Upper lobe of right lung (tissue), 1 donor: ENCODE data around the gene ATP6V1G3. TPM values are rescaled to one million over a fixed set of nuclear protein-coding genes. Genes with fewer than 3 reads are reported as not detected.
A peak's percentile ranks its signal among the peaks of the same experiment; 100 is the strongest.

ENCODE experiments used
- ATAC-seq: fragments of 200-7000 bp; cut with Tn5 transposase; one replicate; pipeline ENCODE4 v1.9.1; 2020; ENCODE audit warnings: mild to moderate bottlenecking, moderate library complexity
- DNase-seq: peaks from one replicate; pipeline ENCODE4 v3.0.0-alpha.2; 2020
- H3K27ac ChIP-seq: fragments of 200-600 bp; one replicate; pipeline ENCODE4 v1.8.0; 2022
- H3K27me3 ChIP-seq: fragments of 200-600 bp; one replicate; pipeline ENCODE4 v1.8.0; 2022; ENCODE audit warnings: mild to moderate bottlenecking
- H3K36me3 ChIP-seq: fragments of 200-600 bp; one replicate; pipeline ENCODE4 v1.8.0; 2022
- H3K4me1 ChIP-seq: fragments of 200-600 bp; one replicate; pipeline ENCODE4 v1.8.0; 2022
- H3K4me3 ChIP-seq: fragments of 200-600 bp; one replicate; pipeline ENCODE4 v1.8.0; 2022; ENCODE audit warnings: mild to moderate bottlenecking
- H3K9me3 ChIP-seq: fragments of 200-600 bp; one replicate; pipeline ENCODE4 v1.8.0; 2022
- intact Hi-C: fragments of 100-400 bp; cut with DNase I; formaldehyde crosslinking; loops from one replicate; pipeline ENCODE4 v1.11.0; 2022
- total RNA-seq: library from RNA; stranded (reverse); fragmentation: NEBNext Ultra II Directional; extraction: Animal tissue kit (Norgen Biotek cat#: 25700); gene quantifications from one replicate; pipeline ENCODE4 v1.2.1, GENCODE V29; 2021
- TF ChIP-seq, protein P1 (sequence below): fragments of 200-600 bp; IDR thresholded peaks from one replicate; pipeline ENCODE4 v1.8.0; 2022; ENCODE audit warnings: antibody characterized with exemption
- donor health status: DM: no; HTN: yes; CAD: no; lungs with severe emphysema.

ATP6V1G3 gene
- total RNA-seq, 1 donor from 2014 or later: not detected

DNA sequence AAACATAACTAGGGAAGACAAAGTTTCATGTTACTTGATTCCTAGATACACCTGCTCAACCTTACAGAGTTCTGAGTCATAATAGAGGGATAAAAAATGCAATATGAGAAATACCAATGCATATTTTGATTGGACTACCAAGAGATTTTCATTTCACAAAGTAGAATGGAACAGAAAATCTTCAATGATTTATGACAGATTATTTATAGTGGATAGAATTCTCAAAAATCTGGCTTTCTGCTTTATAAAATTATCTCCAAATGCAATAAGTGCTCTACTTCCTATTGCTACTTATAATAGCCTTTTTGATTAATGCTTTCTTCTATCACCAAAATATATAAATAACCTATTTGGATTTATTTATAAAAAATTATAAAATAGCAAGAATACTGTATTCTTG is 18.9 kb upstream of the ATP6V1G3 start:
- H3K36me3 ChIP-seq: no peaks in the 10 kb centered on the region
- H3K27ac ChIP-seq: no peak overlapping the region
- no peaks in the 10 kb centered on the region for H3K4me1 ChIP-seq
- TF ChIP-seq, protein P1, sequence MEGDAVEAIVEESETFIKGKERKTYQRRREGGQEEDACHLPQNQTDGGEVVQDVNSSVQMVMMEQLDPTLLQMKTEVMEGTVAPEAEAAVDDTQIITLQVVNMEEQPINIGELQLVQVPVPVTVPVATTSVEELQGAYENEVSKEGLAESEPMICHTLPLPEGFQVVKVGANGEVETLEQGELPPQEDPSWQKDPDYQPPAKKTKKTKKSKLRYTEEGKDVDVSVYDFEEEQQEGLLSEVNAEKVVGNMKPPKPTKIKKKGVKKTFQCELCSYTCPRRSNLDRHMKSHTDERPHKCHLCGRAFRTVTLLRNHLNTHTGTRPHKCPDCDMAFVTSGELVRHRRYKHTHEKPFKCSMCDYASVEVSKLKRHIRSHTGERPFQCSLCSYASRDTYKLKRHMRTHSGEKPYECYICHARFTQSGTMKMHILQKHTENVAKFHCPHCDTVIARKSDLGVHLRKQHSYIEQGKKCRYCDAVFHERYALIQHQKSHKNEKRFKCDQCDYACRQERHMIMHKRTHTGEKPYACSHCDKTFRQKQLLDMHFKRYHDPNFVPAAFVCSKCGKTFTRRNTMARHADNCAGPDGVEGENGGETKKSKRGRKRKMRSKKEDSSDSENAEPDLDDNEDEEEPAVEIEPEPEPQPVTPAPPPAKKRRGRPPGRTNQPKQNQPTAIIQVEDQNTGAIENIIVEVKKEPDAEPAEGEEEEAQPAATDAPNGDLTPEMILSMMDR: no peak
- DNase-seq (no peak), ATAC-seq (no peak)
- no peaks in the 10 kb centered on the region for H3K9me3 ChIP-seq
- H3K4me3 ChIP-seq: no peak overlapping the region
- H3K27me3 ChIP-seq: no peaks in the 10 kb centered on the region
- intact Hi-C loops: no loop called here

DNA sequence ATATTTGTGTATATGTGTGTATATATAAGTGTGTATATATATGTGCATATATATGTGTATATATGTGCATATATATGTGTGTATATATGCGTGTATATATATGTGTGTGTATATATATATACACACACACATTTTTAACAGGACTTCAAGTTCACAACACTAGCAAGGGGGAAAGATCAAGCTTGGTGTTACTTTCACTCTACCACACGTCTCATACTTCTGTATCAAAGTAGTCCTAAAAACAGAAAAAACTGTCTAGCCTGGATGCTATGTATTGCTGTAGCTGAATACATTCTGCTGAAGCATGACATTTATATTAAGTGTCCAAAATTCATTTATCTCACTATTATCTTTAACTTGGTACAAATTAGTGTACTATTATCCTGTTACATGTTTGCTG is 17.9 kb upstream of the ATP6V1G3 start:
- ATAC-seq (no peak), DNase-seq (no peak)
- H3K4me1 ChIP-seq: no peaks in the 10 kb centered on the region
- H3K9me3 ChIP-seq: no peaks in the 10 kb centered on the region
- no peak overlapping the region for H3K4me3 ChIP-seq
- TF ChIP-seq, protein P1: no peak
- no peak overlapping the region for H3K27ac ChIP-seq
- intact Hi-C loops: no loop called here
- no peaks in the 10 kb centered on the region for H3K36me3 ChIP-seq
- no peaks in the 10 kb centered on the region for H3K27me3 ChIP-seq

DNA sequence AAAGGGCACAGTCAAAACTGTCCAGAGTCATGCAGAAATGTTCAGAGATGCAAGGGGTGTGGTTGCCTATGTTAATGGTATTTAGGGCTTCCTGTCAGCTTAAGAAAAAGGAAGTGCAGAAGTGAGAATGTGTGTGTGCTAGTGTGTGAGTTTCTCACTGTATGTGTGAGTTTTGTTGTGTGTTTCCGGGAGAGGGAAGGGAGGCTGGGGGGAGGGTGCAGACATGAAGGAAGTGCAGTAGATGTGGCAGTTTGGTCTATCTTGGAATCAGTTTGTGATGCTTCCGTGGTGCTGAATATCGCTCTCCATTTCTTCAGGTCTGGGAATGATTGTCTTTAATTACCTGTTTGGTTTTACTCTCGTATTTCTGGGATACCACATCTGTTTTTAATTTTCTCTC is 16.5 kb upstream of the ATP6V1G3 start:
- intact Hi-C loops: no loop called here

DNA sequence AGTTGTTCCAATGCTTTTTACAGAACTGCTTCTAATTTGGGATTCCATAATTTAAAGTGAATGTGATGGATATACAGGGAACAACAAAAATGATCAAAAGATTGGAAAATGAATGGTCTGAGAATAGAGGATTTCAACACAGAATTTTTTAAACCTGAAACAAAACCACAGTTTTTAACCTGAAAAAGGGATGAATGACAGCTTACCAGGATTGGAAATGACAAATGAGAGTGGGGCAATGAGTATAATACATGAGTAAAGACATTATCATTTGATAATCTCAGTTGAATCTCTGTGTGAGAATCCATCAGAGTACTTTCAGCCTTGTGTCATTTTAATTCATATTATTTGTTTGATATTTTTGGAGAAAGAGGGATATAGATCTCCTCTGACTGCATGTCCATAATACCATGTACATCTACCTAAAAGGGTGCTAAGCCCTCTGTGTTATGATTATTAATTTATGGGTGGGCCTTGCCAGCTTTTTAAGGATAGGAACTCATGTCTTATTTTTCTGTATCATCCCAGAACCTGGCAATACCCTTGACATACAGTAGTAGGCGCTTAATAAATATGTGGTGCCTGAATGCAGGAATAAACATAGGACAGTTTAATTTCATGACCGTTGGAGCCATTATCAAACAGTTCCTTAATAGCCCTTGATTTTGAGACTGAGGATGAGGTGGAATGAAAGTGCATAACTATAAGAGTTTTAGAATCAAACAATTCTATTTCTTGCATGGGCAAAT is 12.4 kb upstream of the ATP6V1G3 start:
- H3K9me3 ChIP-seq: no peaks in the 10 kb centered on the region
- H3K27me3 ChIP-seq: no peaks in the 10 kb centered on the region
- intact Hi-C loops: no loop called here
- H3K36me3 ChIP-seq: no peaks in the 10 kb centered on the region
- no peak overlapping the region for H3K27ac ChIP-seq
- TF ChIP-seq, protein P1: no peak
- ATAC-seq (no peak), DNase-seq (no peak)
- no peaks in the 10 kb centered on the region for H3K4me1 ChIP-seq
- no peak overlapping the region for H3K4me3 ChIP-seq

More for the DNA sequence above, 16.5 kb upstream of the ATP6V1G3 start:
- ATAC-seq (peak; percentile 89), DNase-seq (no peak)
- Histone ChIP-seq H3K4me1 (no peaks in the 10 kb centered on the region), H3K27ac (no peak overlapping the region), H3K9me3 (no peaks in the 10 kb centered on the region), H3K36me3 (no peaks in the 10 kb centered on the region), H3K27me3 (no peaks in the 10 kb centered on the region), H3K4me3 (no peak overlapping the region)
- TF ChIP-seq, protein P1: no peak

DNA sequence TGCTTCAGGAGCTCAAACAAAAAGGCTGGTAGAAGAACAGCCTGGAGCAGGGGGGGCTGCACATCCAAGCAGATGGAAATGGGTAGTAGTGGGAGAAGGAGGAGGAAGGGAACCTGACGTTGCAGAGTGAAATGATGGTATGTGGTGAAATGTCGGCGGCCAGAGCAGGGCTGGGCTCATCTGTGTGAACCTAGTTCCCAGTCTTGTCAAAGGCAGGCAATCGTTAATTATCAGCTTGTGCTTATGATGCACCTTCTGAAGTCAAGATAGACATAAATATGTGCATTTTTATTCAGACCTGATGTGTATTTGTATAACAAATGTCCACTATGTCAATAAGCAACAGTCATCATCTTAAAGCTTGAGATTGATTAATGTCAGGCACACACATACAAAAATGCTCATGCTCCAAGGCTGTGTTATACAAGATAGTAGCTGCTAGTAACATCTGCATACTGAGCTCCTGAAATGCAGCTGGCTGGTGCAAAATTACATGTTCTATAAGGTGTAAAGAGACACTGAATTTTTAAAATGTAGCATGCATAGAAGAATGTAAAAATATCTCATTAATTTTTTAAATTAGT is 10.6 kb upstream of the ATP6V1G3 start:
- intact Hi-C loops: no loop called here

More for the DNA sequence above, 10.6 kb upstream of the ATP6V1G3 start:
- no peaks in the 10 kb centered on the region for H3K9me3 ChIP-seq
- DNase-seq: no peak
- no peak overlapping the region for H3K27ac ChIP-seq
- no peak for ATAC-seq
- no peaks in the 10 kb centered on the region for H3K36me3 ChIP-seq
- no peaks in the 10 kb centered on the region for H3K4me1 ChIP-seq
- TF ChIP-seq, protein P1: no peak
- H3K27me3 ChIP-seq: no peaks in the 10 kb centered on the region
- no peak overlapping the region for H3K4me3 ChIP-seq
